T-cell (primary cell): ENCODE measurements around the gene ZNF324. TPM values are rescaled to one million over a fixed set of nuclear protein-coding genes. Genes with fewer than 3 reads are reported as not detected.

Source experiments
- ATAC-seq, 4 experiments: fragments of 200-7000 bp in 3 of 4; fragments of 150-1000 bp in 1 of 4; cut with Tn5 transposase; replicated peaks in 1 of 4; 1 replicate in 3 of 4; 2 replicates in 1 of 4; pipeline ENCODE4 v1.10.0; 2021; ENCODE audit warnings: moderate library complexity in 3 of 4, mild to moderate bottlenecking in 2 of 4, moderate number of reproducible peaks in 1 of 4
- CTCF ChIA-PET, 2 donors: fragments of 300-600 bp; sonication (Branson Sonifier 250); formaldehyde crosslinking; loops; one replicate each; lab custom pipeline; 2022; ENCODE audit warnings: antibody characterized with exemption in 2 of 2; lab: Charles Lee
- POLR2A ChIA-PET, 2 donors: fragments of 300-600 bp; sonication (Branson Sonifier 250); formaldehyde crosslinking; loops; one replicate each; lab custom pipeline; 2022; ENCODE audit warnings: antibody characterized with exemption in 2 of 2; lab: Charles Lee
- DNase-seq, 35 experiments: peaks; one replicate each; pipeline versions ENCODE4 v3.0.0 to v3.0.0-alpha.2; 2013 to 2023
- H3K27ac ChIP-seq: one replicate; pipeline ENCODE4 v1.5.1; 2013; ENCODE audit warnings: low read length
- H3K27me3 ChIP-seq, 2 experiments: replicated peaks in 1 of 2; 1 replicate in 1 of 2; 2 replicates in 1 of 2; pipeline versions ENCODE4 v1.6.1 to v1.7.0; 2013; ENCODE audit warnings: low read length in 1 of 2, mixed read lengths in 1 of 2; ENCODE audit not compliant: control insufficient read depth in 2 of 2, insufficient read depth in 2 of 2; ENCODE audit errors: extremely low read depth in 1 of 2
- H3K36me3 ChIP-seq, 2 donors: 1 replicate in 1 of 2; 2 replicates in 1 of 2; pipeline versions ENCODE4 v1.6.1 to v1.7.0; 2013; ENCODE audit warnings: low read length in 1 of 2; ENCODE audit not compliant: control insufficient read depth in 2 of 2, insufficient read depth in 1 of 2; ENCODE audit errors: extremely low read depth in 1 of 2
- H3K4me1 ChIP-seq, 2 experiments: 1 replicate in 1 of 2; 2 replicates in 1 of 2; pipeline versions ENCODE4 v1.6.1 to v1.7.0; 2013; ENCODE audit warnings: low read length in 2 of 2, mixed read lengths in 1 of 2; ENCODE audit not compliant: insufficient read depth in 2 of 2, control insufficient read depth in 1 of 2; ENCODE audit errors: extremely low read depth in 1 of 2
- H3K4me3 ChIP-seq, 2 donors: 1 replicate in 1 of 2; 2 replicates in 1 of 2; pipeline versions ENCODE4 v1.5.1 to v1.7.0; 2013; ENCODE audit warnings: mild to moderate bottlenecking in 2 of 2, low read length in 1 of 2, moderate library complexity in 1 of 2; ENCODE audit not compliant: control insufficient read depth in 1 of 2; ENCODE audit errors: extremely low read depth in 1 of 2
- H3K9me3 ChIP-seq: 2 replicates; pipeline ENCODE4 v1.7.0; 2013
- H3K27ac Mint-ChIP-seq, 2 donors: one replicate each; pipeline ENCODE4 v1.8.0; 2020 to 2021; ENCODE audit warnings: mild to moderate bottlenecking in 2 of 2, mixed read lengths in 2 of 2
- H3K27me3 Mint-ChIP-seq, 2 donors: one replicate each; pipeline ENCODE4 v1.8.0; 2021 to 2022; ENCODE audit warnings: mixed read lengths in 2 of 2
- H3K36me3 Mint-ChIP-seq: one replicate; pipeline ENCODE4 v1.8.0; 2021; ENCODE audit warnings: mixed read lengths
- H3K4me1 Mint-ChIP-seq, 3 donors: one replicate each; pipeline ENCODE4 v1.8.0; 2020 to 2022; ENCODE audit warnings: mixed read lengths in 3 of 3, mild to moderate bottlenecking in 1 of 3
- H3K4me3 Mint-ChIP-seq, 3 donors: one replicate each; pipeline ENCODE4 v1.8.0; 2020 to 2022; ENCODE audit warnings: mild to moderate bottlenecking in 3 of 3, mixed read lengths in 3 of 3, moderate library complexity in 3 of 3
- H3K9me3 Mint-ChIP-seq, 3 donors: one replicate each; pipeline ENCODE4 v1.8.0; 2020 to 2022; ENCODE audit warnings: mixed read lengths in 3 of 3
- WGBS: methylation state at CpG from one replicate; pipeline ENCODE4 v1.1.5; 2013; ENCODE audit warnings: missing lambda C conversion rate; ENCODE audit not compliant: insufficient coverage; 5-methylcytosine and 5-hydroxymethylcytosine counted together
- total RNA-seq, 35 experiments: library from RNA in 6 of 35; stranded (reverse) in 6 of 35; fragments of 120-200 nt in 1 of 35; gene quantifications; one replicate each; pipeline versions ENCODE4 v1.2.1 to v1.2.4 and lab custom pipeline; 2013 to 2026

The ZNF324 gene
- total RNA-seq, 5 donors from 2014 or later (not counting 1 experiment from before 2014, with no cell fraction given): 17.9 to 33.2 (median 28.2) TPM

DNA sequence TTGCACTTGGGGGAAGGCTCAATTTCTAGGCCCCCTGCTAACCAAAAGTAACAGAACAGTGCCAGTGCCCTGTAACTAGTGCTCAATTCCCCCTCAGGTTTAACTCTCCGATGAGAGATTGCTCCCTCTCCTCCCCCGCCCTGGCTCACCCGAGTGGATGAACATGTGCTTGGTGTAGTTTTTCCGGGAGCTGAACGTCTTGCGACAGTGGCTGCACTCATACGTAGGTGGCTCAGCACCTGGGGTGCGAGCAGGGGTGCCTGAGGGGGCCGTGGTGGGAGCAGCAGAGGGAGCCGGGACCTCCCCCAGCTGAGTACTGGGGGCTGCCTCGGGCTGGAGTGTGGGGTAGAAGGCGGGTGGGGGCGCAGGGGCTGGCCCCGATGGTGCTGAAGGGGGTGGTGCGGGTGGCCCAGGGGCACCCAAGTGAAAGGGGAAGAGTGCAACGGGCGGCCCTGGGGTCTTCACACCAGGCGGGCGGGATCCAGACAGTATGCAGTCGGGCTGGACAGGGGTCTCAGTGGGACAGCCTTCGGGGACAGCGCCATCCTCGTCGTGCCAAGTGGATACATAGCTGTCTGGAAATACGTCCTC lies 49.5 kb downstream of the ZNF324 start:
- peak overlapping the region in 1 of 3 donors; percentile 28 for H3K4me3 Mint-ChIP-seq
- H3K4me1 Mint-ChIP-seq: peaks cover 40 to 57% (median 51%) of the 10 kb centered on the region in 3 donors
- H3K4me1 ChIP-seq: peaks cover 17 to 59% of the 10 kb centered on the region in 2 experiments

DNA sequence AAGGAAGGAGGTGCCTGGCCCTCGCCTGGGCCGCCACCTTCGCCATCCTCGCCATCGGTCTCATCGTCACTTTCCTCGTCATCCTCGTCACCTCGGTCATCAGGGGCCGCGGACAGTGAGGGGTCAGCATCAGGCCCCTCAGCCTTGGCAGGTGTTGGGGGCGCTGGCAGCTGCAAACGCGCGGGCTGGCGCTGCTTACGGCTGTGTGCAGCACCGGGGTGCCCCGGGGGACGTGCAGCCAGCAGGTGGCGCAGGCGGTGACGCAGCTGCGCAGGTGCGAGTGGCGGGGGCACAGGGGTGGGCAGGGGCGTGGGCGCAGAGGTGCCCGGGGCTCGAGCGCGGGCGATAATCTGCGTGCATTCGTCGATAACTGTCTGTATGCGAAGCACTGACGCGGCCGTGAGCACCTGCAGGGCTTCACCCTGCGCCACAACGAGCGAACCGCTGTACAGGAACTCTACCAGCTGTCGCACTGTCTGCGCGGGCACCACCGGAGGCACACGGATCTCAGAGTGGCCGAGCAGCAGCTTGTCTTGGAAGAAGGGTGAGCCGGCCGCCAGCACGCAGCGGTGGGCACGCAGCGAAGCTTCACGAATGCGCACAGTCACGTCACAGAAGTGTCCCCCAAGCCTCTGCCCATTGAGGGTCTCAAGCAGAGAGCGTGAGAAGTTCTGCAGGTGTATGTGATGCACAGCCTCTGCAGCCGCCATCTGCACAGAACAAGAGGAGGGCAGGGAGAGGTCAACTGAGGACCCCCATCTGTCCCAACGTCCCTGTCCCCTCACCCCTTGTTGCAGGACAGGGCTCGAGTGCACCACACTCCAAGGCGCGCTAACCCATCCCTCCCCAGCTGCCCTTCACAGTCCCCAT lies 50.3 kb downstream of the ZNF324 start:
- H3K9me3 ChIP-seq: no peaks in the 10 kb centered on the region
- Mint-ChIP-seq H3K27ac (no peak overlapping the region), H3K36me3 (peaks cover 8% of the 10 kb centered on the region), H3K9me3 (peaks cover 0 to 4% (median 0%) of the 10 kb centered on the region in 3 donors), H3K27me3 (no peaks in the 10 kb centered on the region), H3K4me3 (no peak overlapping the region), H3K4me1 (peaks cover 40 to 58% (median 51%) of the 10 kb centered on the region in 3 donors)
- no peak overlapping the region for H3K4me3 ChIP-seq
- peaks cover 0 to 16% of the 10 kb centered on the region in 2 donors for H3K36me3 ChIP-seq
- peaks cover 17 to 59% of the 10 kb centered on the region in 2 experiments for H3K4me1 ChIP-seq
- no peak overlapping the region for H3K27ac ChIP-seq
- no peak for ATAC-seq
- no peak for DNase-seq
- 97% methylated on average over 60 of the region's 65 CpGs for WGBS
- POLR2A ChIA-PET: no interaction called here
- no peaks in the 10 kb centered on the region for H3K27me3 ChIP-seq
- CTCF ChIA-PET: no interaction called here

More for the DNA sequence above, 49.5 kb downstream of the ZNF324 start:
- ChIA-PET CTCF (no interaction called here), POLR2A (no interaction called here)
- Histone ChIP-seq H3K4me3 (no peak overlapping the region), H3K9me3 (no peaks in the 10 kb centered on the region), H3K27me3 (no peaks in the 10 kb centered on the region), H3K36me3 (peaks cover 0 to 16% of the 10 kb centered on the region in 2 donors), H3K27ac (no peak overlapping the region)
- no peaks in the 10 kb centered on the region for H3K27me3 Mint-ChIP-seq
- no peak overlapping the region for H3K27ac Mint-ChIP-seq
- 97% methylated on average over 16 of the region's 25 CpGs for WGBS
- H3K9me3 Mint-ChIP-seq: peaks cover 0 to 4% (median 0%) of the 10 kb centered on the region in 3 donors
- ATAC-seq: no peak
- DNase-seq: no peak
- peaks cover 8% of the 10 kb centered on the region for H3K36me3 Mint-ChIP-seq

- no peaks in the 10 kb centered on the region for H3K27me3 ChIP-seq
- H3K4me1 Mint-ChIP-seq: peaks cover 40 to 56% (median 51%) of the 10 kb centered on the region in 3 donors
- ATAC-seq (no peak), DNase-seq (no peak)
- H3K9me3 ChIP-seq: no peaks in the 10 kb centered on the region
- H3K4me3 ChIP-seq: peak overlapping the region; percentile 82 to 88
- 10% methylated on average over 14 of the region's 22 CpGs for WGBS
- H3K36me3 ChIP-seq: peaks cover 0 to 16% of the 10 kb centered on the region in 2 donors
- peaks cover 8% of the 10 kb centered on the region for H3K36me3 Mint-ChIP-seq
- CTCF ChIA-PET: interaction anchor here in 1 of 2 donors (1.0 to 1.4 kb wide), 2 partner anchors 19 to 62 kb away, joined by 4 read pairs; no protein-coding TSS in a partner anchor
- POLR2A ChIA-PET: no interaction called here
- H3K4me1 ChIP-seq: peaks cover 16 to 55% of the 10 kb centered on the region in 2 experiments
- peak overlapping the region; percentile 93 to 94 (median 94) for H3K4me3 Mint-ChIP-seq
- H3K27ac Mint-ChIP-seq: peak overlapping the region; percentile 97 to 98
- peak overlapping the region; percentile 92 for H3K27ac ChIP-seq
- H3K27me3 Mint-ChIP-seq: no peaks in the 10 kb centered on the region
- H3K9me3 Mint-ChIP-seq: peaks cover 0 to 4% (median 0%) of the 10 kb centered on the region in 3 donors
These were observed 51.6 kb downstream of the ZNF324 start for GRCh38 chr19:58518256-58519086.

DNA sequence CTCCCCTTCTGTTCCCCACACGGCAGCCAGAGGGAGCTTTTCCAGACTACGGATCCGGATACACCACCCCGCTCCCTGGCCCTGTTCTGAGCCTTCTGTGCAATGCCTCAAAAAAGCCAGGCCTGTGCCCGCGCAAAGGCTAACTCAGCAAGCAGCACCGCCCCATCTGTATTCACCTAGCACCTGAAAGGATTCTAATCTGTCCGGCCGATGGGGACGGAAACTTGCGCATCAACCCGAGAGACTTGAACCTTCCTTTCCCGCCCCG lies 52.1 kb downstream of the ZNF324 start:
- Mint-ChIP-seq H3K27me3 (no peaks in the 10 kb centered on the region), H3K4me3 (peak overlapping the region; percentile 93 to 94 (median 94)), H3K36me3 (peaks cover 8% of the 10 kb centered on the region), H3K9me3 (peaks cover 0 to 4% (median 0%) of the 10 kb centered on the region in 3 donors), H3K4me1 (peaks cover 39 to 53% (median 49%) of the 10 kb centered on the region in 3 donors), H3K27ac (peak overlapping the region; percentile 97 to 98)
- peak in 28 of 35 experiments; percentile 21 to 68 (median 35) for DNase-seq
- Histone ChIP-seq H3K4me3 (peak overlapping the region; percentile 82 to 88), H3K4me1 (peaks cover 15 to 51% of the 10 kb centered on the region in 2 experiments), H3K27ac (peak overlapping the region; percentile 92), H3K27me3 (no peaks in the 10 kb centered on the region), H3K9me3 (no peaks in the 10 kb centered on the region), H3K36me3 (peaks cover 0 to 16% of the 10 kb centered on the region in 2 donors)
- peak; percentile 8 to 22 (median 16) for ATAC-seq
- ChIA-PET POLR2A (no interaction called here), CTCF (interaction anchor here in 1 of 2 donors (1.0 to 1.4 kb wide), 2 partner anchors 20 to 61 kb away, joined by 4 read pairs; no protein-coding TSS in a partner anchor)
- WGBS: 0% methylated on average over 14 of the region's 14 CpGs

- WGBS: under 1% methylated on average over 77 of the region's 87 CpGs
These were observed 52.7 kb downstream of the ZNF324 start, which contains the start of gene ZBTB45 for GRCh38 chr19:58519355-58520256. ZBTB45 (minus strand) TSS chr19:58519810; CDS start chr19:58517673, 2,137 bp downstream.

More at GRCh38 chr19:58519355-58520256, 52.7 kb downstream of the ZNF324 start, which contains the start of gene ZBTB45:
- Histone ChIP-seq H3K9me3 (no peaks in the 10 kb centered on the region), H3K27ac (peak within 1 kb of the TSS; percentile 92), H3K36me3 (peaks cover 0 to 16% of the 10 kb centered on the region in 2 donors), H3K4me1 (peaks cover 12 to 45% of the 10 kb centered on the region in 2 experiments), H3K4me3 (peak within 1 kb of the TSS; percentile 82 to 88), H3K27me3 (no peaks in the 10 kb centered on the region)
- CTCF ChIA-PET: interaction anchor here (0.6 to 2.7 kb wide), 11 partner anchors 19 to 232 kb away, joined by 3 to 13 read pairs (median 4); partner anchors contain the start of genes CHMP2A (in 1 of the 2), TRIM28 (in 1 of the 2) and ZNF497 (in 1 of the 2)
- POLR2A ChIA-PET: interaction anchor here in 1 of 2 donors (1.2 kb wide), 1 partner anchor 24 kb away, joined by 3 read pairs; the partner anchor contains the start of gene TRIM28
- DNase-seq (peak; percentile 70 to 93 (median 80)), ATAC-seq (peak; percentile 83 to 86 (median 85))
- peaks cover 35 to 48% (median 43%) of the 10 kb centered on the region in 3 donors for H3K4me1 Mint-ChIP-seq
- peak within 1 kb of the TSS; percentile 93 to 94 (median 94) for H3K4me3 Mint-ChIP-seq
- H3K27me3 Mint-ChIP-seq: no peaks in the 10 kb centered on the region
- peaks cover 0 to 4% (median 0%) of the 10 kb centered on the region in 3 donors for H3K9me3 Mint-ChIP-seq
- peaks cover 8% of the 10 kb centered on the region for H3K36me3 Mint-ChIP-seq
- H3K27ac Mint-ChIP-seq: peak within 1 kb of the TSS; percentile 97 to 98
